HepG2 (cell line): ENCODE measurements around the gene CD8A. TPM values are rescaled to one million over a fixed set of nuclear protein-coding genes. Genes with fewer than 3 reads are reported as not detected.

Source experiments
- FOXO1 ChIP-seq: sonication (generic); formaldehyde crosslinking; IDR thresholded peaks from 2 replicates; pipeline ENCODE4 v1.4.0; 2020; ENCODE audit warnings: missing genetic modification reagents
- GZF1 ChIP-seq: sonication (generic); formaldehyde crosslinking; IDR thresholded peaks from 2 replicates; pipeline ENCODE4 v1.5.1; 2020; ENCODE audit warnings: mild to moderate bottlenecking, missing genetic modification reagents
- HDAC1 ChIP-seq: sonication (generic); formaldehyde crosslinking; IDR thresholded peaks from 2 replicates; pipeline ENCODE4 v1.5.1; 2020; ENCODE audit warnings: mild to moderate bottlenecking, missing genetic modification reagents
- HMG20A ChIP-seq: IDR thresholded peaks from 2 replicates; pipeline ENCODE4 v1.6.1; 2016; ENCODE audit warnings: borderline replicate concordance
- KDM2A ChIP-seq: sonication (generic); formaldehyde crosslinking; IDR thresholded peaks from 2 replicates; pipeline ENCODE4 v1.4.0; 2020; ENCODE audit warnings: low read depth, missing genetic modification reagents, borderline replicate concordance
- KLF16 ChIP-seq, 2 experiments: sonication (generic) in 1 of 2; formaldehyde crosslinking in 1 of 2; IDR thresholded peaks; 2 replicates each; pipeline versions ENCODE4 v1.6.1 to v1.8.0; 2016 to 2023; ENCODE audit warnings: missing genetic modification reagents in 2 of 2, missing compliant biosample characterization in 1 of 2
- MED8 ChIP-seq: sonication (generic); formaldehyde crosslinking; IDR thresholded peaks from 2 replicates; pipeline ENCODE4 v1.8.1; 2023; ENCODE audit warnings: mild to moderate bottlenecking, missing genetic modification reagents; ENCODE audit not compliant: insufficient replicate concordance
- RAD21 ChIP-seq: fragments of 450-650 bp; formaldehyde crosslinking; IDR thresholded peaks from 2 replicates; pipeline ENCODE4 v1.5.0; 2020; ENCODE audit warnings: mild to moderate bottlenecking
- SATB2 ChIP-seq: sonication (generic); formaldehyde crosslinking; IDR thresholded peaks from 2 replicates; pipeline ENCODE4 v1.5.0; 2020; ENCODE audit warnings: missing genetic modification reagents
- TAF1 ChIP-seq: sonication (generic); formaldehyde crosslinking; IDR thresholded peaks from 2 replicates; pipeline ENCODE4 v1.4.0; 2020; ENCODE audit warnings: missing genetic modification reagents
- ZNF124 ChIP-seq: sonication (generic); formaldehyde crosslinking; IDR thresholded peaks from 2 replicates; pipeline ENCODE4 v1.4.0; 2020; ENCODE audit warnings: missing genetic modification reagents
- ZNF354B ChIP-seq: sonication (generic); formaldehyde crosslinking; IDR thresholded peaks from 2 replicates; pipeline ENCODE4 v1.8.0; 2022; ENCODE audit warnings: mild to moderate bottlenecking, missing genetic modification reagents
- ZNF44 ChIP-seq: sonication (generic); formaldehyde crosslinking; IDR thresholded peaks from 2 replicates; pipeline ENCODE4 v1.5.1; 2020; ENCODE audit warnings: mild to moderate bottlenecking, missing genetic modification reagents
- ZNF552 ChIP-seq: sonication (generic); formaldehyde crosslinking; IDR thresholded peaks from 2 replicates; pipeline ENCODE4 v1.9.0; 2022; ENCODE audit warnings: missing genetic modification reagents, mild to moderate bottlenecking, borderline replicate concordance
- ZNF567 ChIP-seq: sonication (generic); formaldehyde crosslinking; IDR thresholded peaks from 2 replicates; pipeline ENCODE4 v1.8.1; 2023; ENCODE audit warnings: mild to moderate bottlenecking, missing genetic modification reagents, borderline replicate concordance
- ZNF777 ChIP-seq: sonication (generic); formaldehyde crosslinking; IDR thresholded peaks from 2 replicates; pipeline ENCODE4 v1.4.0; 2020; ENCODE audit warnings: missing genetic modification reagents
- polyA plus RNA-seq, 8 experiments: library from polyadenylated mRNA; depleted of rRNA in 3 of 8; stranded (reverse) in 7 of 8; unstranded in 1 of 8; fragments of >200 nt; fragmentation: Illumina TruSeq in 4 of 8; extraction: Trizol in 4 of 8; gene quantifications; 2 replicates each; pipeline versions ENCODE4 v1.2.1 to v1.2.3, GENCODE V29; 2011 to 2016; ENCODE audit warnings: low read depth in 4 of 8, missing spikeins in 1 of 8, mixed read lengths in 1 of 8; ENCODE audit not compliant: insufficient read depth in 1 of 8
- total RNA-seq, 5 experiments: library from RNA; depleted of rRNA; stranded (reverse); fragments of >200 nt; fragmentation: Illumina TruSeq; extraction: Trizol; gene quantifications; 2 replicates each; pipeline ENCODE4 v1.2.3, GENCODE V29; 2016; ENCODE audit warnings: low read depth in 1 of 5
- TF ChIP-seq, protein P1 (sequence below): IDR thresholded peaks from 2 replicates; pipeline ENCODE4 v1.6.1; 2016; ENCODE audit warnings: missing compliant biosample characterization, missing genetic modification reagents, borderline replicate concordance
- TF ChIP-seq, protein P2 (sequence below): sonication (generic); formaldehyde crosslinking; IDR thresholded peaks from 2 replicates; pipeline ENCODE4 v1.5.1; 2020; ENCODE audit warnings: missing genetic modification reagents, mild to moderate bottlenecking, borderline replicate concordance
- TF ChIP-seq, protein P3 (sequence below): IDR thresholded peaks from 2 replicates; pipeline ENCODE4 v1.6.1; 2016
- TF ChIP-seq, protein P4 (sequence below): sonication (generic); formaldehyde crosslinking; IDR thresholded peaks from 2 replicates; pipeline ENCODE4 v1.5.1; 2020; ENCODE audit warnings: mild to moderate bottlenecking, missing genetic modification reagents, borderline replicate concordance

CD8A gene
- total and polyA plus RNA-seq, 2 of the 13 experiments (the other 11 are each of a cell fraction or from before 2014, with no cell fraction given) = 0.09 TPM; not detected in 1

DNA sequence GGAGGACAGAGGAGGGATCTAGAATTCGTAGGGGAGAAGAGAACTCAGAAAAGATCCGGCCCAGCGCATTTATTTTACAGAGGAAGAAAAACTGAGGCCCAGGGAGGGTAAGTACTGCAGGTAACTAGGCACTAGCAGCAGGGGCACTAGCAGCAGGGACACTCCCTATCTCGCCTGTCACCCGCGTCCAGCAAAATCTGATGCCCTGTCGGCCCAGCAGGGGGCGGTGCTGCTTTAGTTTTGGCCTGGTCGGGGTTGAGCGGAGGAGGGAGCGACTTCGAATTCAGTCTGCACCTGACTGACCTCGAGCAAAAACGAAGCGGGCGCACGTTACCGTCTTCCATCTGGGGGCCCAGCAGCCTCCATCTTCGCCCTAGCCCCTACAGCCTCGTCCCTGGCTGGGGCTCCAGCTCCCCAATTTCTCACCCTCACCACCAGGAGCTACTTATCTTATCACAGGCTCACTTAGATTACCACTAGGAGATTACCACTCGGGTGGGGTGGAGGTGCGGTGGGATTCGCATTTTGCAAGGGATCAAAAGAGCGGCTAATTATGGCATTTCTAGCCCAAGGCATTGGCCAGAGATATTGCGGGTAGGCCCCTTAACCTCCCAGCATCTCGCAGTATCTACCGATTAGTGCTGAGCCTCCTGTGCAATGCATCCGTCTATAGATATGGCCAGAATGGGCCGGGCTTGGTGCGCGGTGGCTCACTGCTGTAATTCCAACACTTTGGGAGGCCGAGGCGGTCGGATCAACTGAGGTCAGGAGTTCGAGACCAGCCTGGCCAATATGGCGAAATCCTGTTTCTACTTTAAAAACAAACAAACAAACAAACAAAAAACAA lies 17.8 kb upstream of the CD8A start (continued):
- TF ChIP-seq ZNF44 (CRISPR knock-in tag) (peak; percentile 88; the same call in 1 of the 2 replicates), ZNF354B (no peak), GZF1 (CRISPR knock-in tag) (0 out of 2 replicates have a peak, but pooled peaks have one; percentile 68), SATB2 (CRISPR knock-in tag) (no peak), RAD21 (CRISPR knock-in tag) (peak; percentile 99), ZNF552 (CRISPR knock-in tag) (0 out of 2 replicates have a peak, but pooled peaks have one; percentile 53), ZNF777 (peak; percentile 78), FOXO1 (CRISPR knock-in tag) (0 out of 2 replicates have a peak, but pooled peaks have one; percentile 54), HMG20A (CRISPR knock-in tag) (0 out of 2 replicates have a peak, but pooled peaks have one; percentile 11), KDM2A (CRISPR knock-in tag) (peak; percentile 93), ZNF124 (CRISPR knock-in tag) (no peak), TAF1 (no peak), HDAC1 (CRISPR knock-in tag) (peak; percentile 52; the same call in 1 of the 2 replicates), KLF16 (CRISPR knock-in tag; IDR thresholded peaks at IDR 0.05) (peak in 1 of 2 experiments; percentile 79; a peak in 1 of 4 replicates), MED8 (no peak), ZNF567 (CRISPR knock-in tag) (no peak)
- TF ChIP-seq, protein P1, sequence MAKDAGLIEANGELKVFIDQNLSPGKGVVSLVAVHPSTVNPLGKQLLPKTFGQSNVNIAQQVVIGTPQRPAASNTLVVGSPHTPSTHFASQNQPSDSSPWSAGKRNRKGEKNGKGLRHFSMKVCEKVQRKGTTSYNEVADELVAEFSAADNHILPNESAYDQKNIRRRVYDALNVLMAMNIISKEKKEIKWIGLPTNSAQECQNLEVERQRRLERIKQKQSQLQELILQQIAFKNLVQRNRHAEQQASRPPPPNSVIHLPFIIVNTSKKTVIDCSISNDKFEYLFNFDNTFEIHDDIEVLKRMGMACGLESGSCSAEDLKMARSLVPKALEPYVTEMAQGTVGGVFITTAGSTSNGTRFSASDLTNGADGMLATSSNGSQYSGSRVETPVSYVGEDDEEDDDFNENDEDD (CRISPR knock-in tag) = peak; percentile 82; the same call in 1 of the 2 replicates
- TF ChIP-seq, protein P2, sequence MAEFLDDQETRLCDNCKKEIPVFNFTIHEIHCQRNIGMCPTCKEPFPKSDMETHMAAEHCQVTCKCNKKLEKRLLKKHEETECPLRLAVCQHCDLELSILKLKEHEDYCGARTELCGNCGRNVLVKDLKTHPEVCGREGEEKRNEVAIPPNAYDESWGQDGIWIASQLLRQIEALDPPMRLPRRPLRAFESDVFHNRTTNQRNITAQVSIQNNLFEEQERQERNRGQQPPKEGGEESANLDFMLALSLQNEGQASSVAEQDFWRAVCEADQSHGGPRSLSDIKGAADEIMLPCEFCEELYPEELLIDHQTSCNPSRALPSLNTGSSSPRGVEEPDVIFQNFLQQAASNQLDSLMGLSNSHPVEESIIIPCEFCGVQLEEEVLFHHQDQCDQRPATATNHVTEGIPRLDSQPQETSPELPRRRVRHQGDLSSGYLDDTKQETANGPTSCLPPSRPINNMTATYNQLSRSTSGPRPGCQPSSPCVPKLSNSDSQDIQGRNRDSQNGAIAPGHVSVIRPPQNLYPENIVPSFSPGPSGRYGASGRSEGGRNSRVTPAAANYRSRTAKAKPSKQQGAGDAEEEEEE (CRISPR knock-in tag) = 0 out of 2 replicates have a peak, but pooled peaks have one; percentile 26
- TF ChIP-seq, protein P3, sequence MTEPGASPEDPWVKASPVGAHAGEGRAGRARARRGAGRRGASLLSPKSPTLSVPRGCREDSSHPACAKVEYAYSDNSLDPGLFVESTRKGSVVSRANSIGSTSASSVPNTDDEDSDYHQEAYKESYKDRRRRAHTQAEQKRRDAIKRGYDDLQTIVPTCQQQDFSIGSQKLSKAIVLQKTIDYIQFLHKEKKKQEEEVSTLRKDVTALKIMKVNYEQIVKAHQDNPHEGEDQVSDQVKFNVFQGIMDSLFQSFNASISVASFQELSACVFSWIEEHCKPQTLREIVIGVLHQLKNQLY = no peak; the same call in 1 of the 2 replicates
- TF ChIP-seq, protein P4, sequence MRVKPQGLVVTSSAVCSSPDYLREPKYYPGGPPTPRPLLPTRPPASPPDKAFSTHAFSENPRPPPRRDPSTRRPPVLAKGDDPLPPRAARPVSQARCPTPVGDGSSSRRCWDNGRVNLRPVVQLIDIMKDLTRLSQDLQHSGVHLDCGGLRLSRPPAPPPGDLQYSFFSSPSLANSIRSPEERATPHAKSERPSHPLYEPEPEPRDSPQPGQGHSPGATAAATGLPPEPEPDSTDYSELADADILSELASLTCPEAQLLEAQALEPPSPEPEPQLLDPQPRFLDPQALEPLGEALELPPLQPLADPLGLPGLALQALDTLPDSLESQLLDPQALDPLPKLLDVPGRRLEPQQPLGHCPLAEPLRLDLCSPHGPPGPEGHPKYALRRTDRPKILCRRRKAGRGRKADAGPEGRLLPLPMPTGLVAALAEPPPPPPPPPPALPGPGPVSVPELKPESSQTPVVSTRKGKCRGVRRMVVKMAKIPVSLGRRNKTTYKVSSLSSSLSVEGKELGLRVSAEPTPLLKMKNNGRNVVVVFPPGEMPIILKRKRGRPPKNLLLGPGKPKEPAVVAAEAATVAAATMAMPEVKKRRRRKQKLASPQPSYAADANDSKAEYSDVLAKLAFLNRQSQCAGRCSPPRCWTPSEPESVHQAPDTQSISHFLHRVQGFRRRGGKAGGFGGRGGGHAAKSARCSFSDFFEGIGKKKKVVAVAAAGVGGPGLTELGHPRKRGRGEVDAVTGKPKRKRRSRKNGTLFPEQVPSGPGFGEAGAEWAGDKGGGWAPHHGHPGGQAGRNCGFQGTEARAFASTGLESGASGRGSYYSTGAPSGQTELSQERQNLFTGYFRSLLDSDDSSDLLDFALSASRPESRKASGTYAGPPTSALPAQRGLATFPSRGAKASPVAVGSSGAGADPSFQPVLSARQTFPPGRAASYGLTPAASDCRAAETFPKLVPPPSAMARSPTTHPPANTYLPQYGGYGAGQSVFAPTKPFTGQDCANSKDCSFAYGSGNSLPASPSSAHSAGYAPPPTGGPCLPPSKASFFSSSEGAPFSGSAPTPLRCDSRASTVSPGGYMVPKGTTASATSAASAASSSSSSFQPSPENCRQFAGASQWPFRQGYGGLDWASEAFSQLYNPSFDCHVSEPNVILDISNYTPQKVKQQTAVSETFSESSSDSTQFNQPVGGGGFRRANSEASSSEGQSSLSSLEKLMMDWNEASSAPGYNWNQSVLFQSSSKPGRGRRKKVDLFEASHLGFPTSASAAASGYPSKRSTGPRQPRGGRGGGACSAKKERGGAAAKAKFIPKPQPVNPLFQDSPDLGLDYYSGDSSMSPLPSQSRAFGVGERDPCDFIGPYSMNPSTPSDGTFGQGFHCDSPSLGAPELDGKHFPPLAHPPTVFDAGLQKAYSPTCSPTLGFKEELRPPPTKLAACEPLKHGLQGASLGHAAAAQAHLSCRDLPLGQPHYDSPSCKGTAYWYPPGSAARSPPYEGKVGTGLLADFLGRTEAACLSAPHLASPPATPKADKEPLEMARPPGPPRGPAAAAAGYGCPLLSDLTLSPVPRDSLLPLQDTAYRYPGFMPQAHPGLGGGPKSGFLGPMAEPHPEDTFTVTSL (CRISPR knock-in tag) = 0 out of 2 replicates have a peak, but pooled peaks have one; percentile 51
